ENCODE data around the gene AOPEP.

DNA sequence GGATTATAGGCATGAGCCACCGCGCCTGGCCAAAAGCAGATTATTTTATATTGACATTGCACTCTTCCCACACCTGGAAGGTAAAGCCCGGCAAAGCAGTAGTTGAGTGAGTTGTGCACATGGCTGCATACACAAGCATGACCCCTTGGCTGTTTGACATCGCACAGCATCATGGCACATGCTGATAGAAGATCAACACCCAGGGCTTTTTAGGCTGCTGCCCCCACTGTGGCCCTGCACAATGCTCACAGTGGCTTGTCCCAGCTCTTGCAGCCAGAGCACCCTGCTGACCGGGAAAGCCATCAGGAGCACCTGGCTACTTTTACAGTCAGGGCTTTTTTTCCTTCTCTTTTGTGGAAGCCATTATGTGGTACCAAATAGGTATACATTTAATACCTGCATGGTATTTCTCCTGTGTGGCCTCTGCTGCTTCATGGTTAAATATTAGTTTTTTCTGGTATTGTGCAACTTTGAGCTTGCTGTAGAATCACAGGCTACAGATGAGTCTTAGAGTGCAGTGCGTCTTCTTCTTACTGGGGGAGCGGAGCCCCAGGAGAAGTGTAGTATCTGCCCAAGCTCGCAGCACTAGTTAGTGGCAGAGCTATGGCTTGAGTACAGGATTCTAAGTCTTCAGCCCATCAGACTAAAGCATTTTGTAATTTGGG is 264.5 kb downstream of the AOPEP start:
- no peak for TF ChIP-seq TAF1 (IDR thresholded peaks at IDR 0.05; ENCODE audit: low read depth)
- no peak for TF ChIP-seq EZH2 (IDR thresholded peaks at IDR 0.05; ENCODE audit: borderline replicate concordance, insufficient read depth, low read length, poor library complexity, severe bottlenecking)
- TF ChIP-seq CTCF (IDR thresholded peaks at IDR 0.05; ENCODE audit: poor library complexity, severe bottlenecking) = no peak
- no peak for TF ChIP-seq POLR2AphosphoS5 (IDR thresholded peaks at IDR 0.05)
- no peak for TF ChIP-seq SMC3 (conservative IDR thresholded peaks at IDR 0.05; ENCODE audit: poor library complexity)
- no peak for TF ChIP-seq RAD21 (conservative IDR thresholded peaks at IDR 0.05)
